Karpas-422 (cell line): ENCODE data around the gene UTS2R. TPM values are rescaled to one million over a fixed set of nuclear protein-coding genes. Genes with fewer than 3 reads are reported as not detected.

Experiments
- DNase-seq: peaks from one replicate; pipeline ENCODE4 v3.0.0-alpha.2; 2015
- H2AFZ ChIP-seq: fragments of 200-600 bp; sonication (generic); 2 replicates; pipeline ENCODE4 v1.6.1; 2014; ENCODE audit warnings: antibody characterized with exemption, low read length, mixed read lengths
- H3K27ac ChIP-seq: fragments of 200-600 bp; sonication (generic); 2 replicates; pipeline ENCODE4 v1.5.1; 2014; ENCODE audit warnings: mild to moderate bottlenecking, low read length, moderate library complexity
- H3K27me3 ChIP-seq: fragments of 200-600 bp; sonication (generic); 2 replicates; pipeline ENCODE4 v1.6.1; 2014; ENCODE audit warnings: low read length, mixed read lengths
- H3K36me3 ChIP-seq: fragments of 200-600 bp; sonication (generic); 2 replicates; pipeline ENCODE4 v1.6.1; 2014; ENCODE audit warnings: low read length, mixed read lengths; ENCODE audit not compliant: insufficient read depth
- H3K4me1 ChIP-seq: fragments of 200-600 bp; sonication (generic); 2 replicates; pipeline ENCODE4 v1.6.1; 2014; ENCODE audit warnings: mild to moderate bottlenecking, low read length, mixed read lengths
- H3K4me2 ChIP-seq: fragments of 200-600 bp; sonication (generic); 2 replicates; pipeline ENCODE4 v1.6.1; 2014; ENCODE audit warnings: low read length, low read depth, mild to moderate bottlenecking; ENCODE audit not compliant: poor library complexity, severe bottlenecking
- H3K4me3 ChIP-seq: fragments of 200-600 bp; sonication (generic); 2 replicates; pipeline ENCODE4 v1.5.1; 2014; ENCODE audit warnings: mild to moderate bottlenecking, antibody characterized with exemption, low read length, mixed read lengths
- H3K79me2 ChIP-seq: fragments of 200-600 bp; sonication (generic); 2 replicates; pipeline ENCODE4 v1.6.1; 2014; ENCODE audit warnings: mild to moderate bottlenecking, low read length, mixed read lengths
- H3K9ac ChIP-seq: fragments of 200-600 bp; sonication (generic); 2 replicates; pipeline ENCODE4 v1.6.0; 2014; ENCODE audit warnings: low read length
- H3K9me2 ChIP-seq: fragments of 200-600 bp; sonication (generic), shearing (Covaris generic); replicated peaks from 2 replicates; pipeline ENCODE4 v1.6.0; 2014; ENCODE audit warnings: mild to moderate bottlenecking, low read length, moderate library complexity; ENCODE audit not compliant: insufficient read depth
- H3K9me3 ChIP-seq: fragments of 300-700, 200-600 bp; sonication (generic); 2 replicates; pipeline ENCODE4 v1.6.1; 2014; ENCODE audit warnings: low read length, mixed read lengths
- H4K20me1 ChIP-seq: fragments of 200-600 bp; sonication (generic); 2 replicates; pipeline ENCODE4 v1.6.1; 2014; ENCODE audit warnings: mild to moderate bottlenecking, antibody characterized with exemption, low read length, low read depth; ENCODE audit not compliant: insufficient read depth
- total RNA-seq: library from RNA; depleted of rRNA; stranded (reverse); fragments of >200 nt; shearing (Covaris generic); gene quantifications from 2 replicates; pipeline ENCODE4 v1.2.3, GENCODE V29; 2014; ENCODE audit warnings: low replicate concordance

Gene UTS2R
- total RNA-seq, 1 experiment from 2014 or later: not detected

- H3K4me1 ChIP-seq: peaks cover 12% of the 10 kb centered on the region
- H3K9me2 ChIP-seq: no peaks in the 10 kb centered on the region
- H3K4me2 ChIP-seq: no peak overlapping the region
- H3K9ac ChIP-seq: no peak overlapping the region
- H3K27me3 ChIP-seq: no peaks in the 10 kb centered on the region
- H2AFZ ChIP-seq: no peak overlapping the region
- H3K36me3 ChIP-seq: no peaks in the 10 kb centered on the region
- H3K27ac ChIP-seq: no peak overlapping the region
- no peak for DNase-seq
- no peak overlapping the region for H3K4me3 ChIP-seq
- no peaks in the 10 kb centered on the region for H3K79me2 ChIP-seq
- no peaks in the 10 kb centered on the region for H4K20me1 ChIP-seq
- no peaks in the 10 kb centered on the region for H3K9me3 ChIP-seq
Observed at GRCh38 chr17:82327289-82327688, 44.3 kb upstream of the UTS2R start.

- H3K79me2 ChIP-seq: no peaks in the 10 kb centered on the region
- H4K20me1 ChIP-seq: no peaks in the 10 kb centered on the region
Observed at GRCh38 chr17:82327757-82328140, 43.8 kb upstream of the UTS2R start.

GRCh38 chr17:82328141-82328993 lies 43.2 kb upstream of the UTS2R start:
- H2AFZ ChIP-seq: no peak overlapping the region
- H3K27ac ChIP-seq: no peak overlapping the region
- H3K36me3 ChIP-seq: no peaks in the 10 kb centered on the region
- no peaks in the 10 kb centered on the region for H3K9me2 ChIP-seq
- no peaks in the 10 kb centered on the region for H3K9me3 ChIP-seq
- H3K27me3 ChIP-seq: no peaks in the 10 kb centered on the region
- H3K79me2 ChIP-seq: no peaks in the 10 kb centered on the region
- no peaks in the 10 kb centered on the region for H4K20me1 ChIP-seq
- DNase-seq: peak; percentile 49
- H3K4me3 ChIP-seq: no peak overlapping the region
- H3K4me2 ChIP-seq: no peak overlapping the region
- H3K4me1 ChIP-seq: peaks cover 12% of the 10 kb centered on the region
- H3K9ac ChIP-seq: no peak overlapping the region

More at GRCh38 chr17:82327757-82328140, 43.8 kb upstream of the UTS2R start:
- H3K4me1 ChIP-seq: peaks cover 12% of the 10 kb centered on the region
- H2AFZ ChIP-seq: no peak overlapping the region
- H3K9me2 ChIP-seq: no peaks in the 10 kb centered on the region
- DNase-seq: no peak
- H3K27me3 ChIP-seq: no peaks in the 10 kb centered on the region
- no peaks in the 10 kb centered on the region for H3K36me3 ChIP-seq
- no peak overlapping the region for H3K27ac ChIP-seq
- no peak overlapping the region for H3K9ac ChIP-seq
- H3K4me2 ChIP-seq: no peak overlapping the region
- no peak overlapping the region for H3K4me3 ChIP-seq
- no peaks in the 10 kb centered on the region for H3K9me3 ChIP-seq

- Histone ChIP-seq H4K20me1 (no peaks in the 10 kb centered on the region), H3K27me3 (no peaks in the 10 kb centered on the region), H3K9ac (no peak overlapping the region)
Observed at GRCh38 chr17:82328994-82329507, 42.5 kb upstream of the UTS2R start.

GRCh38 chr17:82329683-82330321 lies 41.8 kb upstream of the UTS2R start:
- no peak overlapping the region for H3K4me2 ChIP-seq

More at GRCh38 chr17:82328994-82329507, 42.5 kb upstream of the UTS2R start:
- Histone ChIP-seq H3K9me2 (no peaks in the 10 kb centered on the region), H3K79me2 (no peaks in the 10 kb centered on the region), H3K4me2 (no peak overlapping the region), H3K27ac (no peak overlapping the region), H3K4me3 (no peak overlapping the region), H3K9me3 (no peaks in the 10 kb centered on the region), H3K4me1 (peaks cover 12% of the 10 kb centered on the region), H3K36me3 (no peaks in the 10 kb centered on the region), H2AFZ (no peak overlapping the region)
- DNase-seq: no peak

GRCh38 chr17:82330322-82331239 lies 41.0 kb upstream of the UTS2R start:
- H3K27me3 ChIP-seq: no peaks in the 10 kb centered on the region
- no peak overlapping the region for H3K4me2 ChIP-seq
- no peaks in the 10 kb centered on the region for H3K36me3 ChIP-seq
- H4K20me1 ChIP-seq: no peaks in the 10 kb centered on the region
- peak; percentile 69 for DNase-seq
- H3K9me3 ChIP-seq: no peaks in the 10 kb centered on the region
- H3K9ac ChIP-seq: no peak overlapping the region
- H2AFZ ChIP-seq: no peak overlapping the region
- H3K79me2 ChIP-seq: no peaks in the 10 kb centered on the region
- no peaks in the 10 kb centered on the region for H3K9me2 ChIP-seq
- H3K4me3 ChIP-seq: no peak overlapping the region
- H3K4me1 ChIP-seq: peaks cover 13% of the 10 kb centered on the region
- no peak overlapping the region for H3K27ac ChIP-seq

More at GRCh38 chr17:82329683-82330321, 41.8 kb upstream of the UTS2R start:
- no peak overlapping the region for H3K9ac ChIP-seq
- no peaks in the 10 kb centered on the region for H3K9me3 ChIP-seq
- H3K27ac ChIP-seq: no peak overlapping the region
- peaks cover 13% of the 10 kb centered on the region for H3K4me1 ChIP-seq
- no peaks in the 10 kb centered on the region for H3K79me2 ChIP-seq
- H3K36me3 ChIP-seq: no peaks in the 10 kb centered on the region
- no peak overlapping the region for H2AFZ ChIP-seq
- no peaks in the 10 kb centered on the region for H3K9me2 ChIP-seq
- no peaks in the 10 kb centered on the region for H3K27me3 ChIP-seq
- H4K20me1 ChIP-seq: no peaks in the 10 kb centered on the region
- DNase-seq: no peak
- H3K4me3 ChIP-seq: no peak overlapping the region

- Histone ChIP-seq H3K4me2 (no peak overlapping the region), H3K27me3 (no peaks in the 10 kb centered on the region), H3K4me1 (peaks cover 17% of the 10 kb centered on the region), H3K9ac (no peak overlapping the region), H3K4me3 (no peak overlapping the region), H3K9me3 (no peaks in the 10 kb centered on the region), H3K9me2 (no peaks in the 10 kb centered on the region), H3K36me3 (no peaks in the 10 kb centered on the region), H4K20me1 (no peaks in the 10 kb centered on the region), H3K79me2 (no peaks in the 10 kb centered on the region), H3K27ac (no peak overlapping the region), H2AFZ (no peak overlapping the region)
- no peak for DNase-seq
Observed at GRCh38 chr17:82331345-82331939, 40.1 kb upstream of the UTS2R start.
